ENCODE results near the gene TTC17.

The TTC17 gene, protein sequence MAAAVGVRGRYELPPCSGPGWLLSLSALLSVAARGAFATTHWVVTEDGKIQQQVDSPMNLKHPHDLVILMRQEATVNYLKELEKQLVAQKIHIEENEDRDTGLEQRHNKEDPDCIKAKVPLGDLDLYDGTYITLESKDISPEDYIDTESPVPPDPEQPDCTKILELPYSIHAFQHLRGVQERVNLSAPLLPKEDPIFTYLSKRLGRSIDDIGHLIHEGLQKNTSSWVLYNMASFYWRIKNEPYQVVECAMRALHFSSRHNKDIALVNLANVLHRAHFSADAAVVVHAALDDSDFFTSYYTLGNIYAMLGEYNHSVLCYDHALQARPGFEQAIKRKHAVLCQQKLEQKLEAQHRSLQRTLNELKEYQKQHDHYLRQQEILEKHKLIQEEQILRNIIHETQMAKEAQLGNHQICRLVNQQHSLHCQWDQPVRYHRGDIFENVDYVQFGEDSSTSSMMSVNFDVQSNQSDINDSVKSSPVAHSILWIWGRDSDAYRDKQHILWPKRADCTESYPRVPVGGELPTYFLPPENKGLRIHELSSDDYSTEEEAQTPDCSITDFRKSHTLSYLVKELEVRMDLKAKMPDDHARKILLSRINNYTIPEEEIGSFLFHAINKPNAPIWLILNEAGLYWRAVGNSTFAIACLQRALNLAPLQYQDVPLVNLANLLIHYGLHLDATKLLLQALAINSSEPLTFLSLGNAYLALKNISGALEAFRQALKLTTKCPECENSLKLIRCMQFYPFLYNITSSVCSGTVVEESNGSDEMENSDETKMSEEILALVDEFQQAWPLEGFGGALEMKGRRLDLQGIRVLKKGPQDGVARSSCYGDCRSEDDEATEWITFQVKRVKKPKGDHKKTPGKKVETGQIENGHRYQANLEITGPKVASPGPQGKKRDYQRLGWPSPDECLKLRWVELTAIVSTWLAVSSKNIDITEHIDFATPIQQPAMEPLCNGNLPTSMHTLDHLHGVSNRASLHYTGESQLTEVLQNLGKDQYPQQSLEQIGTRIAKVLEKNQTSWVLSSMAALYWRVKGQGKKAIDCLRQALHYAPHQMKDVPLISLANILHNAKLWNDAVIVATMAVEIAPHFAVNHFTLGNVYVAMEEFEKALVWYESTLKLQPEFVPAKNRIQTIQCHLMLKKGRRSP

GRCh38 chr11:43358801-43359421, at the start of gene TTC17:
TSS of gene TTC17 (plus strand) at chr11:43358920. CDS start at chr11:43358955, 35 bp downstream.
- TF ChIP-seq, protein P1, sequence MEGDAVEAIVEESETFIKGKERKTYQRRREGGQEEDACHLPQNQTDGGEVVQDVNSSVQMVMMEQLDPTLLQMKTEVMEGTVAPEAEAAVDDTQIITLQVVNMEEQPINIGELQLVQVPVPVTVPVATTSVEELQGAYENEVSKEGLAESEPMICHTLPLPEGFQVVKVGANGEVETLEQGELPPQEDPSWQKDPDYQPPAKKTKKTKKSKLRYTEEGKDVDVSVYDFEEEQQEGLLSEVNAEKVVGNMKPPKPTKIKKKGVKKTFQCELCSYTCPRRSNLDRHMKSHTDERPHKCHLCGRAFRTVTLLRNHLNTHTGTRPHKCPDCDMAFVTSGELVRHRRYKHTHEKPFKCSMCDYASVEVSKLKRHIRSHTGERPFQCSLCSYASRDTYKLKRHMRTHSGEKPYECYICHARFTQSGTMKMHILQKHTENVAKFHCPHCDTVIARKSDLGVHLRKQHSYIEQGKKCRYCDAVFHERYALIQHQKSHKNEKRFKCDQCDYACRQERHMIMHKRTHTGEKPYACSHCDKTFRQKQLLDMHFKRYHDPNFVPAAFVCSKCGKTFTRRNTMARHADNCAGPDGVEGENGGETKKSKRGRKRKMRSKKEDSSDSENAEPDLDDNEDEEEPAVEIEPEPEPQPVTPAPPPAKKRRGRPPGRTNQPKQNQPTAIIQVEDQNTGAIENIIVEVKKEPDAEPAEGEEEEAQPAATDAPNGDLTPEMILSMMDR (IDR thresholded peaks at IDR 0.05; ENCODE audit: poor library complexity, severe bottlenecking), result no peak
- Histone ChIP-seq H3K27me3 (ENCODE audit: insufficient read depth, poor library complexity, severe bottlenecking) (no peaks in the 10 kb centered on the region), H3K4me1 (ENCODE audit: insufficient read depth, poor library complexity, severe bottlenecking) (peaks cover 10% of the 10 kb centered on the region), H3K27ac (ENCODE audit: poor library complexity, severe bottlenecking) (peak within 1 kb of the TSS; percentile 46), H3K4me3 (ENCODE audit: severe bottlenecking) (peak within 1 kb of the TSS; percentile 76), H3K9me3 (ENCODE audit: severe bottlenecking) (no peaks in the 10 kb centered on the region), H3K36me3 (ENCODE audit: low read depth) (peaks cover 13% of the 10 kb centered on the region)
- DNase-seq (ENCODE audit: low spot score) (peak; percentile 94), ATAC-seq (ENCODE audit: low read depth) (peak; percentile 96)

- DNase-seq (ENCODE audit: low spot score), result peak; percentile 87
- peak within 1 kb of the TSS; percentile 78 for H3K4me3 ChIP-seq (ENCODE audit: severe bottlenecking)
- peak; percentile 95 for ATAC-seq (ENCODE audit: low read depth)
These were observed 46.7 kb upstream of the TTC17 start, which contains the start of gene API5 for GRCh38 chr11:43311791-43312607. TSS of gene API5 (plus strand) at chr11:43311996. CDS start at chr11:43312128, 132 bp downstream.

DNA sequence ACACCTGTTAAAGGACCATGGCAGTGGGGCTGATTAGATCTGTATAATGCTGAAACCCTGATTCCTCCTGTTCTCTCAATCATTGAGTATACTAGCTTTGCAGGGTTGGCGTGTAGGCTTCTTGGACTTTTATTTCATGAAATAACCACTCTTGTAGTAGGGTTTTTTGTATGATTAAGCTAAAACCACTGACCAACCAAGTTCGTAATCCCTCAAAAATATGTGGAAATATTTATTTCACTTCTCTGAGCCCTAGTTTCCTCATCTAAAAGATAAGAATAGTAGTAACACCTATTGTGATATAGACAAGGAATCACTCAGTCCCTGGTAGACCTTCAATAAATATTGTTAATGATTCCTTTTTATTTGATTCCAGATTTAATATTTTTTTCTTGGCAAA, 42.8 kb upstream of the TTC17 start:
- ATAC-seq (ENCODE audit: low read depth) (no peak), DNase-seq (ENCODE audit: low spot score) (no peak)
- TF ChIP-seq, protein P1 (IDR thresholded peaks at IDR 0.05; ENCODE audit: poor library complexity, severe bottlenecking), result no peak
- Histone ChIP-seq H3K4me3 (ENCODE audit: severe bottlenecking) (no peak overlapping the region), H3K4me1 (ENCODE audit: insufficient read depth, poor library complexity, severe bottlenecking) (no peaks in the 10 kb centered on the region), H3K27me3 (ENCODE audit: insufficient read depth, poor library complexity, severe bottlenecking) (no peaks in the 10 kb centered on the region), H3K9me3 (ENCODE audit: severe bottlenecking) (no peaks in the 10 kb centered on the region), H3K27ac (ENCODE audit: poor library complexity, severe bottlenecking) (no peak overlapping the region), H3K36me3 (ENCODE audit: low read depth) (peaks cover 57% of the 10 kb centered on the region)

More at GRCh38 chr11:43311791-43312607, 46.7 kb upstream of the TTC17 start, which contains the start of gene API5:
- H3K27ac ChIP-seq (ENCODE audit: poor library complexity, severe bottlenecking), result peak within 1 kb of the TSS; percentile 55
- TF ChIP-seq, protein P1 (IDR thresholded peaks at IDR 0.05; ENCODE audit: poor library complexity, severe bottlenecking), result peak; percentile 92
- H3K9me3 ChIP-seq (ENCODE audit: severe bottlenecking), result no peaks in the 10 kb centered on the region
- H3K36me3 ChIP-seq (ENCODE audit: low read depth), result peaks cover 19% of the 10 kb centered on the region
- no peaks in the 10 kb centered on the region for H3K27me3 ChIP-seq (ENCODE audit: insufficient read depth, poor library complexity, severe bottlenecking)
- H3K4me1 ChIP-seq (ENCODE audit: insufficient read depth, poor library complexity, severe bottlenecking), result no peaks in the 10 kb centered on the region

DNA sequence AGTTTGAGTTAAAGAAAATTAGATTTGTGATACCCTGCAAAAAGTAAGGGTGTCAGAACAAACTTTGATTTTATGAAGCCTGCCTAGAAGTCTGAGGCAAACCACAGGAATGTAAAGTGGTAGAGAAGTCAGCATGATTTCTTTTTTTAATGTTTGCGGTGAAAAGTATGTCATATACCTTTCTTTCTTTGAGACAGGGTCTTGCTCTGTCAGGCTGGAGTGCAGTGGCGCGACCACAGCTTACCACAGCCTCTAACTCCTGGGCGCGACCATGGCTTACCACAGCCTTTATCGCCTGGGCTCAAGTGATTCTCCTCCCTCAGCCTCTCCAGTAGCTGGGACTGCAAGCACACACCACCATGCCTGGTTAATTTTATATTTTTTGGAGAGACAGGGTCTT, 42.3 kb upstream of the TTC17 start:
- Histone ChIP-seq H3K9me3 (ENCODE audit: severe bottlenecking) (no peaks in the 10 kb centered on the region), H3K36me3 (ENCODE audit: low read depth) (peaks cover 62% of the 10 kb centered on the region), H3K27me3 (ENCODE audit: insufficient read depth, poor library complexity, severe bottlenecking) (no peaks in the 10 kb centered on the region), H3K27ac (ENCODE audit: poor library complexity, severe bottlenecking) (no peak overlapping the region), H3K4me1 (ENCODE audit: insufficient read depth, poor library complexity, severe bottlenecking) (no peaks in the 10 kb centered on the region), H3K4me3 (ENCODE audit: severe bottlenecking) (no peak overlapping the region)
- DNase-seq (ENCODE audit: low spot score) (no peak), ATAC-seq (ENCODE audit: low read depth) (no peak)
- TF ChIP-seq, protein P1 (IDR thresholded peaks at IDR 0.05; ENCODE audit: poor library complexity, severe bottlenecking), result no peak

Data from RWPE2 (cell line).